Measurements from ENCODE around the gene PPP1R8.
"Not testable (repeated sequence)": the region's sequence is repeated elsewhere in the genome, so short reads cannot be mapped to it uniquely, and the experiment has no call there.

Gene PPP1R8

DNA sequence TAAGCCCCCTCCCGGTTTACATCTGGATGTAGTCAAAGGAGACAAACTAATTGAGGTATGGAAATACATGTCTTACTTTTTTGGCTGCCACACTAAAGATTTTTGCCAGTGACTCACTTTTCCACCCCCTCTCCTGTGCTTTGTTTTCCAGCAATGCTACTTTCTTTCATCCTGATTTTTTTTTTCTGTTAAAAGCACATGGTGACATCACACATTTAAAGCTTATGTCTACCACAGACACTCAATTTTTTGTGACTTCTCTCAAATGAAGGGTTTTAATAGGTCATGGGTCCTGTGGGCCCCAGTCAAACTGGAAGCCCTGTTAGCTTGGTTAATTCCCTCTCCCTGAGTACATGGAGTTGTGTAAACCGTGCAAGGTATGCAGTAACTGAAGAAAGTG is 2.2 kb downstream of the PPP1R8 start:
- DNase-seq (ENCODE audit: low read depth) = no peak

DNA sequence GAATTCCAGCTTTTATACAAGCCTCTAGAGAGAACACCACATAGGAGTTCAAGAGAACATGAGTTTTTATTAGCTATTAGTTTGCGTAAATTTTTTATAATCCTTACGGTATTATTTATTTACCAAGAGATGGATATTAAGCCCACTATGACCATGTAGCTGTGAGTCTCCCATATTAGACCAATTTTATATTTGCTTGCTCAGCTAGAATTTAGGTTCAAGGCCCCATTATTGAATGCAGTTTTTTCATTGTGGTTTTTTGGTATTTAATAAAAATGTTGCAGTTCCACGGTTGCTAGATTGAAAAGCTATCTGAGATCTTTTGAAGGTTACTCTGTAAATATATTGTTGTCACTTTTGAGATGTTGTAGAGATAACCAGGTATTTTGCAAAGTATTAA is 2.9 kb downstream of the PPP1R8 start:
- DNase-seq (ENCODE audit: low read depth) = no peak

DNA sequence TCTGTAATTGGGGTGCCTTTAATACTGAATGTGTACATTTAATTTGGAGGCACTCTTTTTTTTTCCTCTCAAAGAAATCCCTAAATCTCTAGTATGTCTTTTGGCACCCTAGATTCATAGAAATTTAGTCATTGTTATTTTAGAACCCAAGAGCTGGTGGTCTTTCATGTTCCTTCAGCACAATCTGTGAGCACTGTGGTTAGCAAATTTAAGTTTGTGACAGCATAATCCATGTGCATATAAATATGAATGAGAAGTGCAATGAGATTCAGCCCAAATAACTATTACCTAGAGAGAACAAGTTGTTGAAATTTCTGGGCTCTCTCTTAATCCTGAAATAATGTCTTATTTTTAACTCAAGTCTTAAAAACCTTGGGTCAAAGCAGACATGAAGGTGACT is 4.5 kb downstream of the PPP1R8 start:
- no peak for DNase-seq (ENCODE audit: low read depth)

DNA sequence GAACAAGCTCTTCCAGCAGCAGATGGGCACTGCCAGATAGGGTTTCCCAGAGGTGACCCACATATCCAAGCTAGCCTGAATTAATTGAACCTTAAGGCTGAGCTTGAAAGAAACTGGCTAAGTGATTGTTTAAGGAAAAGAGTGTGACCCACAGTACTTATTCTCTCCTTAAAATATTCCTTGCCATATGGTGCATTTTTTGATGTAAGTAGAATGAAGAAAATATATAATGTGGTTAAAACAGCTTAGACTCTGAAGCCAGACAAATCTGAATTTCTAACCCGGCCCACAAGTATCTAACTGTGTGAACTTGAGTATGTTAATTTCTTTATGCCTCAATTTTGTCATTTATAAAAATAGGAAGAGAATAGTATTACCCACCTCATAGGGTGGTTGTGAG is 4.9 kb downstream of the PPP1R8 start:
- no peak for DNase-seq (ENCODE audit: low read depth)

DNA sequence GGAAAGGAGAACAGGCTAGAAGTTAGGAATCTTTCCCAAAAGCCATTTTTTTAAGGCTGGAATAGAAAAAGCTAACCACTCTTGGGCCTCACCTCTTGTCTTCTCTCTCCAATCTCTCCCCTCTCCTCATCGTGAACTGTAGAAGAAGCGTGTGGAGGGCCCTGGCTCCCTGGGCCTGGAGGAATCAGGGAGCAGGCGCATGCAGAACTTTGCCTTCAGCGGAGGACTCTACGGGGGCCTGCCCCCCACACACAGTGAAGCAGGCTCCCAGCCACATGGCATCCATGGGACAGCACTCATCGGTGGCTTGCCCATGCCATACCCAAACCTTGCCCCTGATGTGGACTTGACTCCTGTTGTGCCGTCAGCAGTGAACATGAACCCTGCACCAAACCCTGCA is 19.4 kb downstream of the PPP1R8 start:
- no peak for DNase-seq (ENCODE audit: low read depth)

DNA sequence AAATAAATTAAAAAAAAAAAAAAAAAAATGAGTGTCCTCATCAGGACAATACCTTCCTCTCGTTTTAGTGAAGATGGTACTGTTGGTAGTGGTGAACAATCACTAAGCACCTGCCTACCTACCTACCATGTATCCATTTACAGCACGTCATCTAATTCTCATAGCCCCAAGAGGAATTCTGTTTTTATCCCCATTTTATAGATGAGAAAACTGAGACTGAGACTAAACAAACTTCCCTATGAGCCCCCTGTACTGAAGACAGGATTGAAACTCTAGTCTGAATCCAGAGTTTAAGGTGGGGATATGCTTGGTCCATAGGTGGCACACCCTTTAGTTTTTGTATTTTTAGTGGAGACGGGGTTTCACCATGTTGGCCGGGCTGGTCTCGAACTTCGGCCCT is 24.5 kb downstream of the PPP1R8 start:
- no peak for DNase-seq (ENCODE audit: low read depth)

DNA sequence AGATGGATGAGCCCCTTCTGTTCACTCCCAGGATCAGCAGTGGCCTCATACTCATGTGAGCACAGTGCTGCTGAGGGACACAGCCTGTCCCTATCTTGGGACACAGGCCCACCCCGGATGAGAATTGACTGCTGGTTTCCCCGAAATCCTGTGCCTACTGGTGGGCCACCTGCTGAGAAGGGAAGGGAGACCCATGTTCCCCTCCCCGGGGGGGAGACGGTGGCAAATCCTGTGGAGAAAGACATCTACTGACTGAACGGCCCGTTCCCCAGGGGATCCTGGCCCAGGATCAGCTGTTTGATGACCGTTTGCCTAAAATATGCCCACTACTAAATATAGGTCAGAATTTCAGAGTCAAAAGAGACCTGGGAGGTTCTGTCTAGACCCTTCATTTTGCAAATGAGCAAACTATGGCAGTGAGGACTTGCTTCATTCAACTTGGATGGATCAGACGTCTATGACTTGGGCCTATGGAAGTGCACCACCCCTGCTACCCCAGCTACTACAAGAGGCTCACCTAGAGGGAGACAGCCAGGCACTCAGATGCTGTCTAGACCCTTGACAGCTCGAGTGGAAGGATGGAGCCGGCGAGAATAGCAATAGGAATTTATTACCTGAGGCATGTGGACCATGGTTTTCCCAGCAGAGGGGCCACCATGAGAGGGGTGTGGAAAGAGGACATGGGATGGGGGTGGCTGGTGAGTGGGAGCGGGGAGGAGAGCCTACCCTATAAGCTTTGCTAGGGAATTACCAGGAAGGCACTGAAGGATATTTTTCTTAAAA is 26.2 kb downstream of the PPP1R8 start:
- no peak for DNase-seq (ENCODE audit: low read depth)

DNA sequence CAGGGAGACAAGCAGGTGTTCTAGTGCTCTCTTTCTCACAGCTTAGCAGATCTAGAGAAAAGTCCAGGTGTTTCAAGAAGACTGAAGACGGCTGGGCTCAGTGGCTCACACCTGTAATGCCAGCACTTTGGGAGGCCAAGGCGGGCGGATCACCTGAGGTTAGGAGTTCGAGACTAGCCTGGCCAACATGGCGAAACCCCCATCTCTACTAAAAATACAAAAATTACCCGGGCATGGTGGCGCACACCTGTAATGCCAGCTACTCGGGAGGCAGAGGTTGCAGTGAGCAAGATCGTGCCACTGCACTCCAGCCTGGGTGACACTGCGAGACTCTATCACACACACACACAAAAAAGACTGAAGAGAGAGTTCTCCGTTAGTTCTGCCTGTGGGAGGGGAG is 27.0 kb downstream of the PPP1R8 start:
- not testable (repeated sequence) for DNase-seq (ENCODE audit: low read depth)

DNA sequence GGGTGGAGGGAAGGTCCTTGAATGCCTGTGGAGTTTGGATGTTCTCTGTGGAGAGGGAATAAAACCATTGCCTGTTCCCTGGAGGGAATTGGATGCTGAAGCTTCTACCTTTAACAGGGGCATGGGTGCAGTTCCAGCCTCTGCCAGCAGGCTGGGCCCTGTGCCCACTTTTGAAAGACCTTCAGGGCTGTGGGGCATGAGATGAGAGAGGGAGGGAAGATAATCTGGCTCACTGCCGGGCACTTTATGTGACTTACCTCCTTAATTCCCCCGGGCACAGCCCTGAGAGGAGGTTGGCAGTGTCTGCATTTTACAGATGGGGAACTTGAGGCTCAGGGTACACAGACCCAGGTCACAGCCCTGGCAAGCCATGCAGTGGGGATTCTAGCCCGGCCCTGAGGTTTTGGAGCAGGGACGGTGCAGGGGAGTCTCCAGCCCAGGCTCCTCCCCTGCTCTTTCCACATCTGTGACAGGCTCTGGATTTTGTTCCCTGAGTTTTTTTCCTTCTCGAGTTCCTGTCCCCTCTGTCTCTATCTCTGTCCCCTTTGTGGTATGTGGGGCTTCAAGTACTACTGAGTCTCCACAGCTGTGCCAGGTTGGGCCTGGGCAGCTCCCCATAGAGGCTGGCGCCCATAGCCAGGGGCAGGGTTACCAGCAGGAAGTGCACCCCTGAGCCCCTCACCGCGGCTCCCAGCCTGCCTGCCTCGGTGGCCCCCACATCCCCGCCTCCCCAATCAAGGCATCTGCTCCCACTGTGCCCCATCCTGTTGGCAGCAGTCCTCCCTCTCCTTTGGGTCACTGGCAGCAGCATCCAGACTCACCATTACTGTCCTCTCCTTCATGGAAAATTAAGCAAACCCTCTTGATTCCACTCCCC is 27.7 kb downstream of the PPP1R8 start:
- peak; percentile 56 for DNase-seq (ENCODE audit: low read depth)

DNA sequence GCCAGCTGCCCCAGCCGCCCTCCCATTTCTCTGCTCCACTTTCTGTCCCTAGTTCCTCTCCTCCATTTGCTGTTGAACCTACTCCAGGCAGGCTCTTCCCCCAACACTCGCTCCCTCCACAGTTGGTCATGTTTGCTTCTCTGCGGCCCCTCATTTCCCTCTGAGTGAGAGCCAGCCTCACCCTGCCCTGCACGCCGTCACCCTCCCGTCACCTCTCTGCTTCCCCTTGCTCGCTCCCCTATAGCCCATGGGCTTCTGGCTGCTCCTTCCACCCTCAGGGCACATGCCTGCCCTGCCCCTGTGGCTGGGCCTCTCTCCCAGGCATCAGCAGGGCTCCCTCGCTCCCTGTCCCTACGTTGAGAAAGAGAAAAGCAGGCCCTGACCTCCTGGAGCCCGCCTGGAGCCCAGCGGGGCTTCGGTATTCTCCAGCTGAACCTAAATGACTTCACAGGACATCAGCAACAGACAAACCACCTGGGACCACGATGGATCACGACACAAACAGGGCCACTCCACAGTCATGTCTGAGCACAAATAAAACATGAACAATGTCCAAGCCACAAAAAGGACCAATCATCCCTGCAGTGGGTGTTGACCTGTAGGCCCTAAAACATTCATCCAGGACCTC is 28.5 kb downstream of the PPP1R8 start:
- no peak for DNase-seq (ENCODE audit: low read depth)

DNA sequence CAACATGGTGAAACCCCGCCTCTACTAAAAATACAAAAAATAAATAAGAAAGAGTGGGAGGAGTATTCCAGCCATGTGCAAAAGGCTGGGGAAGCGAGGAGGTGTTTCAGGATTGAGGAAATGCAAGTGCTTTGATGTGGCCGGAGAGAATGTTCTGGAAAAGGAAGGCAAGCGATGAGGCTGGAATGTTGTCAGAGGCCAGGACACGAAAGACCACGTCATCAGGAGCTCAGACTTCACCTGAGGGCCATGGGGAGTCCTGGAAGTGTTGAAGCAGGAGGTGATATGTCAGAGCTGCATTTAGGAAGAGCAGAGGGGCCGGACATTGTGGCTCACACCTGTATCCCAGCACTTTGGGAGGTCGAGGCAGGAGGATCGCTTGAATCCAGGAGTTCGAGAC is 30.9 kb downstream of the PPP1R8 start:
- DNase-seq (ENCODE audit: low read depth) = no peak

DNA sequence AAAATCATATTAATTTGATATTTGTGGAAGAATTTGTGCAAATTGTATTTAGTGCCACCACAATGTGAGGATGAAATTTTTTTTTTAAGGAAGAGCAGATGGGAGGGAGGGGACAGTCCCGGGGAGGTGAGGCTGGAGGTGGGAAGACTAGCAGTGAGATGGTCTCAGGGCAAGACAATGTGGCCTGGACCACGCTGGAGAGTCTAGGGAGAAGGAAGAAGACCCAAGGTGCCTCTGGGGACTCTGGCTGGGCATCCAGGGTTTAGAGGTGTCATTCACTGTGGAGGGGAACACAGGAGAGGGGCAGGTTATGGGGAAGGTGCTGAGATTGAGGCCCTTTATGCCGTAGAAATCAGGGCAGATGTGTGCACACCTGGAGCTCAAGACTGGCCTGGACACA is 31.4 kb downstream of the PPP1R8 start:
- no peak for DNase-seq (ENCODE audit: low read depth)

DNA sequence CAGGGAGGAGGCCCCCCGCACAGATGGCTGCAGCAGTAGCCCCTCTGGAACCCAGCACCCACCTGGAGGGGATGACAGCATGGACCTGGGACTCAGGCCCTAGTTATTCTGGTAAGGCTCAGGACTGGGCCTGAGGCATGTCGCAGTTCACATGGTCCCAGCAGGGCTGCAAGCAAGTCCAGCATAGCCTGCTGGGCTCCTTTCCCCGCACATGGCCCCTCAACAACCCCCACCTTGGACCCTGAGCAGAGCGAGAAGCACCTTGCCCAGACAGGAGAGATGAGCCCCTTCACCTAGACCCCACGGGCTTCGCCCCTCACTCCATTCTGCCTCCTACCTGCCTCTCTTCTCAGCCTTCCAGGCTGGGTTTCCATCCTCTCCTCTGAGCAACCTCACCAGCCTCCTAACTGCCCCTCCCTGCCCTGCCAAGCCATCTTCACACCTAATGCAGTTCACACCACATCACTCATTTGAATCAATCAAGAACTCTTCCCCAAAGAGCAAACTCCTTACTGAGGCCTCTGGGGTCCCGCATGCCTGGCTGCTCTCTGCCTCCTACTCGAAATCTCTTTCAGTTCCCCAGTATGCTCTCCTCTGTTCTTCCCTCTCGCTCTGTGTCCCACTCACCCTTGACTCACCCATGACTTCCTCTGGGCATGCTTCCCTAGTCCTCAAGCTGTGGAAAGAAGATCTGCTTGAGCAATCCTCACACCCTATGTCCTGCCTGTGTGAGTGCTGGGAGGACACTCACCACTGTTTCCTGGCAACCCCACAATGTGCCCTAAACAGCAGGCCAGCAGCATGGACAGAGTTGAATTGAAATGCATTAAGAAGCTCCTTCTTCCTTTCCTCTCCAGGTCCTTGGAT is 32.3 kb downstream of the PPP1R8 start:
- DNase-seq (ENCODE audit: low read depth) = no peak

DNA sequence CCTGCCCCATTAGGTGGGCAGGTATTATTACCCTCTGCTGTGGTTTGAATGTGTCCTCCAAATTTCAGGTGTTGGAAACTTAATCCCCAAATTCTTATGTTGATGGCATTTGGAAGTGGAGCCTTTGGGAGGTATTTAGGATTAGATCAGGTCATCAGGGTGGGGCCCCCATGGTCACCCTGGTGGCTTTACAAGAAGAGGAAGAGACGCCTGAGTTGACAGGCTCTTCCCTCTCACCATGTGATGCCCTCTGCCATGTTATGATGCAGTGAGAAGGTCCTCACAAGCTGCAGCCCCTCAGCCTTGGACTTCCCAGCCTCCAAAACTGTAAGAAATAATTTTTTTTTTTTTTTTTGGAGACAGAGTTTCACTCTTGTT is 32.9 kb downstream of the PPP1R8 start:
- DNase-seq (ENCODE audit: low read depth) = no peak

DNA sequence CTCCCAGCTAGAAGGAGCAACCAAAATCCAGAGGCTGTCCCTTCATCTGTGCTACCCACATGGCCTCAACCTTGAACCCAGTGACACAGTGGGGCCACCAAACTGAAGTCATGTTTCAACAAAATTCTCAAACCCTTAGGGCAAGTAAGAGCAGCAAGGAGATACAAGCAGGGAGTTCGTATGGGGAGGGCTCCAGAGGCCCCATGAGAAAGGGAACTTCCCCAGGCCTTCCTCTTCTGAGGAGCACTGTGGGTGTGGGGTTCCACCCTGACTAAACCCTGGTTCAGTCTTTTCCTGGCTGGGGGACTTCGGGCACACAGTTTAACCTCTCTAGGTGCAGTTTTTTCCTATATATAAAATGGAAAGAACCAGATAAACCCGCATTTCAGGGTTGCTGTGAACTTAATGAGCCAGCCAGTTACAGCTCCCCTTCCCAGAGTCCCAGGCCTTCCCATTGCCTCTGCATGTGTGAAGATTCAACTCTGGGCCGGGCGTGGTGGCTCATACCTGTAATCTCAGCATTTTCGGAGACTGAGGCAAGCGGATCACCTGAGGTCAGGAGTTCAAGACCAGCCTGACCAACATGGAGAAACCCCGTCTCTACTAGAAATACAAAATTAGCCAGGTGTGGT is 33.8 kb downstream of the PPP1R8 start:
- no peak for DNase-seq (ENCODE audit: low read depth)

DNA sequence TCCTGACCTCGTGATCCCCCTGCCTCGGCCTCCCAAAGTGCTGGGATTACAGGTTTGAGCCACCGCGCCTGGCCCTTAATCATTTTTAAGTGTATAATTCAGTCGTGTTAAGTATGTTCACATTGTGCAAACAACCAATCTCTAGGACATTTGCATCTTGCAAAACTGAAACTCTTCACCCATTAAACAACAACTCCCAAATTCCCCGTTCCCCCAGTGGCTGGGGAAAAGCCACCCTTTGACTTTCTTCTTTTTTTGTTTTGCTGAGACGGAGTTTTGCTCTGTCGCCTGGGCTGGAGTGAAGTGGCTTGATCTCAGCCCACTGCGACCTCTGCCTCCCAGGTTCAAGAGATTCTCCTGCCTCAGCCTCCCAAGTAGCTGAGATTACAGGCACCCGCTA is 35.2 kb downstream of the PPP1R8 start:
- DNase-seq (ENCODE audit: low read depth) = no peak

DNA sequence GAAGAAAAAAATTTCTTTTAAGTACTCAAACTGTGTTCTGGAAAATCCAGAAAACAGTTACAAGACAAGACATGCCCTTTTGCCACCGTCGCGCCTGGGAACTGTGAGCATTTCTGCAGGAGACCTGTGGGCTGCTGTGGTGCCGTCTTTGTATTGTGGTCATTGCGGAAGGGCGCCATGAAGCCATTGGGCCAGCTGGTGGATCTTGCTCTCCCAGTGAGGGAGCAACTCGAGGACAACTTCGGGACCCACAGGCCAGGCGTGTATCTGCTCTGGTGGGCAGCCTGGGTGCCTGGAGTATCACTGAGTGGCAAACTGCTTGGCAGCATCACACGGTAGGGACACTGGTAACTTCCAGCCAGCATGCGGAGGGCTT is 38.0 kb downstream of the PPP1R8 start:
- no peak for DNase-seq (ENCODE audit: low read depth)

DNA sequence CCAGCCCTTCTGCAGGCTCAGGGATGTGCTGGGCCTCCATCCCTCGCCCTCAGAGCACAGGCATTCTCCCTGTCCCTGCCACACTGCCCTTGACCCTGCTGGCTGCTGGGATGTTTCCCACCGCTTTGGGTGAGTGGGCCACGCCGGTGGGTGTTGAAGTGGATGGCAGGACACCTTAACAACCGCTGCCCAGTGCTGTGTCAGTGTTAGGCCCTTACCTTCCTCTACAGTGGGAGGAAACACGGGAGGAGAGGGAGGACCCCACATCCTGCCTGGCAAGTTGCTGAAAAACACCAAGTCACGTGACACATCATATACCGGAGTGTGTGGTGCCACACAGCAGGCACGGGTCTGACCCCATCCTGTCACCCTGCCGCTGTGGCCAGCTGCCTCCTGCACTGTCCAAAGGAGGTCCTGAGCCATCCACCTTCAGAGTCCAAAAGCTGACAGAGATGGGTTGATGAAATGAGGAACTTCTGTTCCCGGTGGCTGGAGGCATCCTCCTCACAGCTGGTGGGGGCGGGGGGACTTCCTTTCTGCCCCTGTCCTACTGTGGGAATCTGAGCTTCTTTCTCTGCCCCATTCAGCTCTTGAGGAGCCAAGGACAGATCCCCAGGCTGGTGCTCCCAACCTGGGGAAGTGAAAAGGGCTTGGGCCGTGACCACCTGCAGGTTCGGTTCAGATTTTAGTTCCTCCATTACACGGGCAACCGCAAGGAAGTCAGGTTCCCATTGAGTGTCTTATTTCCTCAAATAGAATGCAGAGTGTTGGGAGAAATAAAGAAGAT is 38.5 kb downstream of the PPP1R8 start:
- DNase-seq (ENCODE audit: low read depth) = peak; percentile 58

DNA sequence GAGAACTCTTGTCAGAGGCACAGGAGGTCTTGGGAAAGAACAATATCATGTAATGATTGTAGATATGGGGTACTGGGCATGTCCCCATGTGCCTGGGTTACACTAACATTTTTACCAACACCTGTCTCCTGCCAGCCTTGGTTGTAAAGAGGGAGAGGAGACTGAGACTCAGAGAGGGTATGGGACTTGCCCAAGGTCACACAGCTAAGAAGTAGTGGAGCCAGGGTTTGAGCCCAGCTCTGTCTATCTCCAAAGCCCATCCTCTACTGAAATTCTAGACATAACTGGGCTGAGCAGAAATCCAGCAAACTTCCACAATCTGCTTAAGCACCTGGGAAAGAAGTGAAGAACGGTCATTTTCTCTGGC is 39.1 kb downstream of the PPP1R8 start:
- no peak for DNase-seq (ENCODE audit: low read depth)

DNA sequence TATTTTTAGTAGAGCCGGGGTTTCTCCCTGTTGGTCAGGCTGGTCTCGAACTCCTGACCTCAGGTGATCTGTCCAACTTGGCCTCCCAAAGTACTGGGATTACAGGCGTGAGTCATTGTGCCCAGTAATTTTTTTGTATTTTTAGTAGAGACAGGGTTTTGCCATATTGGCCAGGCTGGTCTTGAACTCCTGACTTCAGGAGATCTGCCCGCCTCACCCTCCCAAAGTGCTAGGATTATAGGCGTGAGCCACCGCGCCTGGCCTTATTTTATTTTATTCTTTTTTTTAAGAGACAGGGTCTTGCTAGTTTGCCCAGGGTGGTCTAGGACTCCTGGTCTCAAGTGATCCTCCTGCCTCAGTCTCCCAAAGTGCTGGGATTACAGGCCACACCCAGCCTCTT is 40.5 kb downstream of the PPP1R8 start:
- DNase-seq (ENCODE audit: low read depth) = not testable (repeated sequence)
